H1 (cell line): ENCODE results near the gene PLCL1. TPM values are rescaled to one million over a fixed set of nuclear protein-coding genes. Genes with fewer than 3 reads are reported as not detected.
A peak's percentile ranks its signal among the peaks of the same experiment; 100 is the strongest.

Source experiments
- CTCF ChIA-PET: fragments of 300-600 bp; sonication (Branson Sonifier 250); formaldehyde crosslinking; loops from one replicate; lab custom pipeline; 2021; ENCODE audit not compliant: partially characterized antibody; lab: Charles Lee
- POLR2A ChIA-PET: fragments of 300-600 bp; sonication (Branson Sonifier 250); formaldehyde crosslinking; loops from one replicate; lab custom pipeline; 2021; ENCODE audit warnings: inconsistent platforms; ENCODE audit not compliant: partially characterized antibody; lab: Charles Lee
- DNase-seq, 2 experiments: peaks; one replicate each; pipeline versions ENCODE4 v3.0.0 to v3.0.0-alpha.2; 2010 to 2022; ENCODE audit warnings: low spot score in 2 of 2, low read depth in 1 of 2, mixed read lengths in 1 of 2
- FAIRE-seq: peaks from 2 replicates; lab custom pipeline; 2011; peaks lifted over from hg19 to GRCh38; lab: Jason Lieb, UNC
- H2AFZ ChIP-seq: 2 replicates; pipeline ENCODE4 v1.8.1; 2012; ENCODE audit warnings: low read length, inconsistent platforms
- H2AK5ac ChIP-seq: 2 replicates; pipeline ENCODE4 v1.6.1; 2013; ENCODE audit warnings: low read depth, low read length
- H2BK120ac ChIP-seq: replicated peaks from 2 replicates; pipeline ENCODE3; 2013; ENCODE audit warnings: low read depth, low read length, inconsistent platforms
- H2BK12ac ChIP-seq: 2 replicates; pipeline ENCODE4 v1.6.1; 2013; ENCODE audit warnings: low read depth, low read length
- H2BK15ac ChIP-seq: 2 replicates; pipeline ENCODE4 v1.6.1; 2013; ENCODE audit warnings: low read length
- H2BK20ac ChIP-seq: 2 replicates; pipeline ENCODE4 v1.6.1; 2013; ENCODE audit warnings: low read length
- H2BK5ac ChIP-seq: 2 replicates; pipeline ENCODE4 v1.6.1; 2013; ENCODE audit warnings: low read depth, low read length
- H3K14ac ChIP-seq: 2 replicates; pipeline ENCODE4 v1.6.1; 2013; ENCODE audit warnings: inconsistent platforms; ENCODE audit not compliant: insufficient read length
- H3K18ac ChIP-seq: 2 replicates; pipeline ENCODE4 v1.6.1; 2013; ENCODE audit warnings: low read length; ENCODE audit errors: extremely low read depth
- H3K23ac ChIP-seq: 2 replicates; pipeline ENCODE4 v1.6.1; 2013; ENCODE audit warnings: inconsistent platforms; ENCODE audit not compliant: insufficient read length
- H3K23me2 ChIP-seq: 2 replicates; pipeline ENCODE4 v1.6.1; 2013; ENCODE audit warnings: low read depth, low read length
- H3K27ac ChIP-seq: 2 replicates; pipeline ENCODE4 v1.6.1; 2011; ENCODE audit warnings: low read depth, low read length, inconsistent platforms
- H3K27me3 ChIP-seq, 4 experiments: replicated peaks in 1 of 4; 1 replicate in 1 of 4; 2 replicates in 3 of 4; pipeline versions ENCODE4 v1.6.1 to v1.8.1; 2011 to 2013; ENCODE audit warnings: low read length in 3 of 4, mild to moderate bottlenecking in 3 of 4, inconsistent platforms in 2 of 4, mixed read lengths in 2 of 4, moderate library complexity in 1 of 4; ENCODE audit not compliant: control insufficient read depth in 3 of 4, insufficient read depth in 3 of 4; ENCODE audit errors: extremely low read depth in 1 of 4
- H3K36me3 ChIP-seq, 4 experiments: 2 replicates each; pipeline versions ENCODE4 v1.6.1 to v1.8.1; 2011 to 2013; ENCODE audit warnings: mild to moderate bottlenecking in 4 of 4, low read length in 3 of 4, moderate library complexity in 2 of 4, control low read depth in 1 of 4, inconsistent platforms in 1 of 4; ENCODE audit not compliant: insufficient read depth in 4 of 4, control insufficient read depth in 2 of 4
- H3K4ac ChIP-seq: replicated peaks from 2 replicates; pipeline ENCODE3; 2013; ENCODE audit warnings: low read length, low read depth, mixed read lengths, inconsistent platforms; ENCODE audit not compliant: insufficient read length
- H3K4me1 ChIP-seq, 4 experiments: replicated peaks in 1 of 4; 1 replicate in 1 of 4; 2 replicates in 3 of 4; pipeline versions ENCODE4 v1.6.1 to v1.8.1; 2011 to 2013; ENCODE audit warnings: low read length in 3 of 4, inconsistent platforms in 2 of 4, mixed read lengths in 1 of 4; ENCODE audit not compliant: insufficient read depth in 4 of 4, control insufficient read depth in 3 of 4
- H3K4me2 ChIP-seq, 2 experiments: 2 replicates each; pipeline versions ENCODE4 v1.6.1 to v1.8.1; 2011 to 2013; ENCODE audit warnings: low read depth in 2 of 2, low read length in 2 of 2, control low read depth in 1 of 2, inconsistent platforms in 1 of 2, mild to moderate bottlenecking in 1 of 2; ENCODE audit not compliant: insufficient read depth in 1 of 2
- H3K4me3 ChIP-seq, 4 experiments: fragments of 200-600, 300-600 bp in 1 of 4; sonication (generic), shearing (Covaris generic), sonication (Bioruptor Twin) in 1 of 4; 2 replicates each; pipeline versions ENCODE4 v1.5.1 to v1.8.1; 2011 to 2016; ENCODE audit warnings: low read length in 4 of 4, low read depth in 3 of 4, control low read depth in 2 of 4, inconsistent platforms in 2 of 4, mild to moderate bottlenecking in 2 of 4, mixed read lengths in 1 of 4, moderate library complexity in 1 of 4; ENCODE audit not compliant: insufficient read depth in 2 of 4; ENCODE audit errors: extremely low read depth in 1 of 4
- H3K56ac ChIP-seq: replicated peaks from 2 replicates; pipeline ENCODE3; 2013; ENCODE audit warnings: low read depth, mild to moderate bottlenecking, mixed read lengths, low read length, inconsistent platforms; ENCODE audit not compliant: insufficient read length
- H3K79me1 ChIP-seq: 2 replicates; pipeline ENCODE4 v1.6.1; 2013; ENCODE audit warnings: low read depth, low read length, control low read depth
- H3K79me2 ChIP-seq, 2 experiments: 2 replicates each; pipeline versions ENCODE4 v1.6.1 to v1.8.1; 2012 to 2013; ENCODE audit warnings: low read length in 2 of 2, mild to moderate bottlenecking in 2 of 2, inconsistent platforms in 1 of 2; ENCODE audit not compliant: insufficient read depth in 2 of 2, control insufficient read depth in 1 of 2
- H3K9ac ChIP-seq, 4 experiments: replicated peaks in 1 of 4; 1 replicate in 1 of 4; 2 replicates in 3 of 4; pipeline versions ENCODE4 v1.6.1 to v1.8.1; 2011 to 2013; ENCODE audit warnings: low read depth in 3 of 4, low read length in 3 of 4, control low read depth in 2 of 4, mild to moderate bottlenecking in 2 of 4, moderate library complexity in 2 of 4, inconsistent platforms in 1 of 4; ENCODE audit errors: extremely low read depth in 1 of 4
- H3K9me3 ChIP-seq, 2 experiments: 2 replicates each; pipeline versions ENCODE4 v1.6.1 to v1.8.1; 2012 to 2013; ENCODE audit warnings: mild to moderate bottlenecking in 2 of 2, moderate library complexity in 2 of 2, control low read depth in 1 of 2, inconsistent platforms in 1 of 2, low read depth in 1 of 2, low read length in 1 of 2, mixed read lengths in 1 of 2; ENCODE audit not compliant: insufficient read depth in 2 of 2
- H4K20me1 ChIP-seq, 2 experiments: replicated peaks in 1 of 2; 2 replicates each; pipeline versions ENCODE3 to v1.8.1; 2011 to 2013; ENCODE audit warnings: inconsistent platforms in 2 of 2, low read length in 2 of 2, mild to moderate bottlenecking in 1 of 2; ENCODE audit not compliant: insufficient read depth in 2 of 2, control insufficient read depth in 1 of 2
- H4K5ac ChIP-seq: 2 replicates; pipeline ENCODE4 v1.6.1; 2013; ENCODE audit warnings: low read length, low read depth, mixed read lengths, inconsistent platforms; ENCODE audit not compliant: insufficient read length
- H4K8ac ChIP-seq: 2 replicates; pipeline ENCODE4 v1.8.0; 2013; ENCODE audit warnings: mild to moderate bottlenecking, moderate library complexity, low read length, inconsistent platforms; ENCODE audit not compliant: insufficient read depth; ENCODE audit errors: extremely low read depth
- H4K91ac ChIP-seq: replicated peaks from 2 replicates; pipeline ENCODE3; 2013; ENCODE audit warnings: low read length, mixed read lengths, inconsistent platforms; ENCODE audit not compliant: insufficient read length
- BRCA1 ChIP-seq: IDR thresholded peaks from 2 replicates; pipeline ENCODE4 v1.6.1; 2012; ENCODE audit warnings: low read depth, low read length, improper control_type of control experiment
- FOSL1 ChIP-seq: IDR thresholded peaks from 2 replicates; pipeline ENCODE4 v1.6.1; 2011; ENCODE audit warnings: mild to moderate bottlenecking, low read depth, low read length, moderate library complexity; ENCODE audit not compliant: insufficient read depth
- MAFK ChIP-seq: IDR thresholded peaks from 2 replicates; pipeline ENCODE4 v1.6.1; 2012; ENCODE audit warnings: low read depth, mild to moderate bottlenecking, improper control_type of control experiment, low read length
- SP1 ChIP-seq: IDR thresholded peaks from 2 replicates; pipeline ENCODE4 v1.6.1; 2011; ENCODE audit warnings: low read depth, low read length
- WGBS, 2 experiments: shearing (Covaris generic) in 1 of 2; methylation state at CpG; one replicate each; pipeline versions ENCODE4 v1.1.6 to v1.1.7; 2013 to 2015; ENCODE audit warnings: low lambda C conversion rate in 2 of 2, mixed read lengths in 2 of 2, inconsistent platforms in 1 of 2, low coverage in 1 of 2, missing lambda C conversion rate in 1 of 2; ENCODE audit not compliant: insufficient replicate concordance in 2 of 2, insufficient coverage in 1 of 2, insufficient read length in 1 of 2; ENCODE audit errors: extremely low coverage in 1 of 2, missing lambda C conversion rate in 1 of 2; 5-methylcytosine and 5-hydroxymethylcytosine counted together
- polyA plus RNA-seq, 7 experiments: library from polyadenylated mRNA; depleted of rRNA in 3 of 7; stranded (reverse) in 5 of 7; unstranded in 2 of 7; fragments of >200 nt in 5 of 7; fragments of 200-250 nt in 2 of 7; gene quantifications; 1 replicate in 5 of 7; 2 replicates in 1 of 7; 4 replicates in 1 of 7; pipeline versions ENCODE4 v1.2.1 to v1.2.3, GENCODE V29; 2011 to 2013; ENCODE audit warnings: missing spikeins in 2 of 7, mixed read lengths in 2 of 7
- total RNA-seq: library from RNA; stranded (reverse); fragmentation: NEBNext Ultra II Directional; extraction: Animal tissue kit (Norgen Biotek cat#: 25700); gene quantifications from 2 replicates; pipeline ENCODE4 v1.2.1, GENCODE V29; 2021

PLCL1 gene
- total and polyA plus RNA-seq, 2 of the 8 experiments (the other 6 are each of a cell fraction or from before 2014, with no cell fraction given), result not detected

GRCh38 chr2:197847651-197848401, 43.4 kb downstream of the PLCL1 start:
- TF ChIP-seq SP1 (no peak), MAFK (no peak), FOSL1 (no peak), BRCA1 (no peak)
- Histone ChIP-seq H3K14ac (no peak overlapping the region), H3K56ac (no peak overlapping the region), H2BK120ac (no peak overlapping the region), H3K23me2 (no peaks in the 10 kb centered on the region; the same call in 1 of the 2 replicates), H3K4me2 (no peak overlapping the region), H2AK5ac (no peak overlapping the region), H3K79me1 (no peaks in the 10 kb centered on the region), H3K4me1 (no peaks in the 10 kb centered on the region), H4K20me1 (no peaks in the 10 kb centered on the region), H3K9ac (peak overlapping the region in 1 of 4 experiments; percentile 34; a peak in 1 of 7 replicates), H2BK15ac (no peak overlapping the region), H3K4me3 (no peak overlapping the region), H3K79me2 (no peaks in the 10 kb centered on the region), H2BK20ac (no peak overlapping the region), H2BK5ac (no peak overlapping the region), H3K4ac (no peak overlapping the region), H3K18ac (no peak overlapping the region), H2BK12ac (no peak overlapping the region), H4K8ac (no peak overlapping the region), H2AFZ (peak overlapping the region; percentile 3; the same call in 1 of the 2 replicates), H4K5ac (no peak overlapping the region), H3K23ac (no peak overlapping the region), H3K9me3 (no peaks in the 10 kb centered on the region), H3K27ac (no peak overlapping the region), H3K36me3 (no peaks in the 10 kb centered on the region), H3K27me3 (no peaks in the 10 kb centered on the region), H4K91ac (no peak overlapping the region)
- DNase-seq (no peak), FAIRE-seq (no peak)
- ChIA-PET POLR2A (no interaction called here), CTCF (interaction anchor here (0.6 to 3.1 kb wide), 4 partner anchors 9 to 279 kb away, joined by 3 to 10 read pairs (median 3); no protein-coding TSS in a partner anchor)
- WGBS, 2 experiments, result 77% methylated on average over 7 of the region's 7 CpGs; no CpG with 5 or more reads in 1 of the 2 experiments
